HUES48 (cell line): ENCODE results near the gene TSPAN5.

Experiments
- H3K27ac ChIP-seq: one replicate; pipeline ENCODE4 v1.7.0; 2013; ENCODE audit warnings: low read depth, low read length, inconsistent platforms
- H3K27me3 ChIP-seq: 2 replicates; pipeline ENCODE4 v1.6.1; 2013; ENCODE audit warnings: mild to moderate bottlenecking, low read length; ENCODE audit not compliant: control insufficient read depth, insufficient read depth
- H3K36me3 ChIP-seq: 2 replicates; pipeline ENCODE4 v1.6.1; 2013; ENCODE audit warnings: low read length; ENCODE audit not compliant: control insufficient read depth, insufficient read depth
- H3K4me1 ChIP-seq: 2 replicates; pipeline ENCODE4 v1.6.1; 2013; ENCODE audit warnings: mild to moderate bottlenecking, low read length; ENCODE audit not compliant: control insufficient read depth, insufficient read depth
- H3K4me3 ChIP-seq: 2 replicates; pipeline ENCODE4 v1.5.1; 2013; ENCODE audit warnings: mild to moderate bottlenecking, low read depth, low read length
- H3K9ac ChIP-seq: 2 replicates; pipeline ENCODE4 v1.6.1; 2013; ENCODE audit warnings: mild to moderate bottlenecking, low read depth, low read length, moderate library complexity
- H3K9me3 ChIP-seq: 2 replicates; pipeline ENCODE4 v1.6.1; 2013; ENCODE audit warnings: low read length; ENCODE audit not compliant: control insufficient read depth, insufficient read depth

TSPAN5 gene

DNA sequence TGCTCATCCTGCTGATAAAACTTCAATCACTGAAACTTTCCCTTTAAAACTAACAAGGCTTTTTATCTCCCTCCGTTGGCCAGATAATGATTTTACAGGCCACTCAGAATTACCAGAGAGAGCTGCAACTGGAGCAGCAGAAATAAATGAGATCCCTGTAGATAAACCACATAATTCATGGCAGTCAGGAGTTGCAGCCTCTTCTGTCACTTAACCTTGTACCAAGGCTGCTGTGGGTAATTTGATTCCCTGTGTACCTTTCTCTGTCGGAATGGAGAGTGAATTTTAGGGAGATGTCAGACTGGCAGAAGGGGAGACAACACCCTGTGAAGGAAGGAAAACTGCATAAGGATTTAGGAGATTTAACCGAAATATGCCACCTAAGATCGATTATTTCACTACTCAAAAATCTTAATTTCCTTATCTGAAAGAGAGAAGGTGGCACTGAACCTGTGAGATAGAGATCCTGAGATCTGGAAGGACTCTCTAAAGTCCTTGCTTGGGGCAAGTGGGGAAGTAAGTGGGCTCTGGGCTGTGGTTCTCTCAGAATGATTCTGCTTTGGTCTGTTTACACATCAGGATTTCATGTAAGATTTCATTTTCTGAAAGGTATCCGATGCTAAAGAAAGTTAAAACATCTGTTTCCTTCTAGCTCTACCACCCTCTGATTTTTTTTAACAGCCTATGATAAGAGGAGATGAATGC is 14.3 kb upstream of the TSPAN5 start:
- Histone ChIP-seq H3K9ac (no peak overlapping the region), H3K27me3 (no peaks in the 10 kb centered on the region)

DNA sequence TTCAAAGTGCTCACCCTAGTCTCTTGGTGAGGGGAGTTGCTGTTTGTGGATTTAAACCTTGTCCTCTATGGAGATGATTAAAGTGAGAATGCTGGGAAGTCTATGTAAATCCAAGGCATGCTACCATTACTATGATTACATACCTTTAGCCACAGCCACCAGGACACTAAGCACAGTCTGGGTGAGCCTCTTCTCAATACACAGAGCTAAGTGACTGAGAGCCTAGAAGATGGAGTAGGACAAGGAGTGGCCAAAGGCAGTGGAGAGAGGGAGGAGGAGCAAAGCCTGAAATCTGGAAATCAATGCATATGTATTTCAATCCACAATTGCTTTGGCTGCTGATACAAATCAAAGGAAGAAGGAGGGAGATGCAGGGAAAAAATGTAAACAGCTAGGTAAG is 12.7 kb upstream of the TSPAN5 start:
- no peak overlapping the region for H3K27ac ChIP-seq

More for the DNA sequence above, 14.3 kb upstream of the TSPAN5 start:
- H3K9me3 ChIP-seq, result no peaks in the 10 kb centered on the region
- H3K4me1 ChIP-seq, result peaks cover 7% of the 10 kb centered on the region
- no peaks in the 10 kb centered on the region for H3K36me3 ChIP-seq
- H3K4me3 ChIP-seq, result no peak overlapping the region
- H3K27ac ChIP-seq, result no peak overlapping the region

DNA sequence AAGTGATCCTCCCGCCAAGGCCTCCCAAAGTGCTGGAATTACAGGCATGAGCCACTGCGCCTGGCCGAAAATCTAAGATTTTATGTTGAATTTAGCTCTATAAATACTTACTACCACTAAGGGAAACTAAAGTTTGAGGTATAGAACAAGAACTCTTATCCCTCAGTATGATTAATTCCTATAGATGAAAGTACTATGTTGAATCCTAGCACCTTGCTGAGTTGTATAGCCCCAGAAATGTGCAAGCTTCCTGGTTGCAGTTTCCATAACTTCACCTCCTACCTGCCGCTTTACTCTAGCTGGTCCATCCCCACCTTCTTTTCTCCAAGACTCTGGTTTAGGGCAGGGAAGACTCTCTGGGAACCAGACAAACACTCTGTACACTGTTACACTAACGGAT is 11.8 kb upstream of the TSPAN5 start:
- Histone ChIP-seq H3K4me1 (peaks cover 7% of the 10 kb centered on the region), H3K4me3 (no peak overlapping the region), H3K27ac (no peak overlapping the region), H3K9ac (no peak overlapping the region), H3K36me3 (no peaks in the 10 kb centered on the region), H3K9me3 (peaks cover 6% of the 10 kb centered on the region), H3K27me3 (no peaks in the 10 kb centered on the region)

More for the DNA sequence above, 12.7 kb upstream of the TSPAN5 start:
- no peaks in the 10 kb centered on the region for H3K27me3 ChIP-seq
- H3K36me3 ChIP-seq, result no peaks in the 10 kb centered on the region
- no peak overlapping the region for H3K4me3 ChIP-seq
- H3K9me3 ChIP-seq, result no peaks in the 10 kb centered on the region
- H3K4me1 ChIP-seq, result peaks cover 7% of the 10 kb centered on the region
- no peak overlapping the region for H3K9ac ChIP-seq

GRCh38 chr4:98669577-98669976 is 11.2 kb upstream of the TSPAN5 start:
- peaks cover 12% of the 10 kb centered on the region for H3K9me3 ChIP-seq
- no peaks in the 10 kb centered on the region for H3K27me3 ChIP-seq
- no peak overlapping the region for H3K9ac ChIP-seq
- H3K36me3 ChIP-seq, result no peaks in the 10 kb centered on the region
- no peak overlapping the region for H3K4me3 ChIP-seq
- H3K4me1 ChIP-seq, result peaks cover 7% of the 10 kb centered on the region
- H3K27ac ChIP-seq, result no peak overlapping the region

DNA sequence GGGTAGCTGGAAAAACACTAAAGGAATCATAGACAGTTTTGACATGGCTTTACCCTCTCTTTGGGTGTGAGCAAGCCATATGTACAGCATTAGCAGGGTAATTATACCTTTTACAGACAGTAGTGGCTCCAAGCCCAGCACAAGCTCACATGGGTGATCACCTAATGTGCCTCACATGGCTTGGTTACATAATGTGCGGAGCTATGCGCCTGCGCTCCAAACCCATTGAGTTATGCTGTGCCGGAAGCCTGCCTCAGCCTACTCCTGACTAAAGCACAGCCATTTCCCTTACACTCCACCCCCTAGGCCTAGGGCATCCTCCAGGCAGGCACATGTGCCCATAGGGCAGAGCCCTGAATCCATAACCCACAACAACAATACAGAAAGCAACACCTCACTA is 6.5 kb upstream of the TSPAN5 start:
- Histone ChIP-seq H3K9me3 (peaks cover 15% of the 10 kb centered on the region), H3K27me3 (peaks cover 13% of the 10 kb centered on the region), H3K4me1 (peaks cover 34% of the 10 kb centered on the region)

GRCh38 chr4:98663226-98664006 is 5.0 kb upstream of the TSPAN5 start:
- peaks cover 23% of the 10 kb centered on the region for H3K27me3 ChIP-seq
- peaks cover 15% of the 10 kb centered on the region for H3K9me3 ChIP-seq
- H3K27ac ChIP-seq, result peak overlapping the region; percentile 55
- H3K4me3 ChIP-seq, result no peak overlapping the region
- H3K36me3 ChIP-seq, result no peaks in the 10 kb centered on the region
- no peak overlapping the region for H3K9ac ChIP-seq
- peaks cover 42% of the 10 kb centered on the region for H3K4me1 ChIP-seq

More for the DNA sequence above, 6.5 kb upstream of the TSPAN5 start:
- Histone ChIP-seq H3K4me3 (no peak overlapping the region), H3K9ac (no peak overlapping the region), H3K27ac (no peak overlapping the region), H3K36me3 (no peaks in the 10 kb centered on the region)

- H3K9ac ChIP-seq, result no peak overlapping the region
- H3K4me1 ChIP-seq, result peaks cover 42% of the 10 kb centered on the region
- H3K27me3 ChIP-seq, result peaks cover 28% of the 10 kb centered on the region
- H3K9me3 ChIP-seq, result peaks cover 15% of the 10 kb centered on the region
- H3K27ac ChIP-seq, result peak overlapping the region; percentile 59
- H3K4me3 ChIP-seq, result peak overlapping the region; percentile 25; the same call in 1 of the 2 replicates
- H3K36me3 ChIP-seq, result no peaks in the 10 kb centered on the region
Measured at GRCh38 chr4:98662626-98663225, 4.3 kb upstream of the TSPAN5 start.

DNA sequence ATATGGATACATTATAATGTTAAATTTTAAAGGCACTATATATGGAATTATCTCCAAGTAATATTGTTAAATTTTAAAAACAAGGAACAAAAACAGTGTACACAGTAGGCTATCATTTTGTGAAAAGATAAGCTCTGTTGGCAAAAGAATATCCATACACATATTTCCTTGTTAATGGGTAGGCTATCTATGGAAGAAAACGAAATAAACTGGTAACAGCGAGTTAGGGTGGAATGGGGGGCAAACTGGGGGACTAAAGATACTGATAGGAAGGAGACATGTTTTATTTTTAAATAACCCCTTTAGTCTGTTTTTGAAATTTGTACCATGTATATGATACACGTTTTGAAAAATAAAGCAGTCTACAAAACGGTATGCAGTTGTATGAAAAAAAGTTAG is 3.6 kb upstream of the TSPAN5 start:
- H3K9me3 ChIP-seq, result peaks cover 15% of the 10 kb centered on the region
- no peaks in the 10 kb centered on the region for H3K36me3 ChIP-seq
- no peak overlapping the region for H3K4me3 ChIP-seq
- H3K9ac ChIP-seq, result no peak overlapping the region
- peaks cover 35% of the 10 kb centered on the region for H3K27me3 ChIP-seq
- H3K27ac ChIP-seq, result no peak overlapping the region
- peaks cover 42% of the 10 kb centered on the region for H3K4me1 ChIP-seq

DNA sequence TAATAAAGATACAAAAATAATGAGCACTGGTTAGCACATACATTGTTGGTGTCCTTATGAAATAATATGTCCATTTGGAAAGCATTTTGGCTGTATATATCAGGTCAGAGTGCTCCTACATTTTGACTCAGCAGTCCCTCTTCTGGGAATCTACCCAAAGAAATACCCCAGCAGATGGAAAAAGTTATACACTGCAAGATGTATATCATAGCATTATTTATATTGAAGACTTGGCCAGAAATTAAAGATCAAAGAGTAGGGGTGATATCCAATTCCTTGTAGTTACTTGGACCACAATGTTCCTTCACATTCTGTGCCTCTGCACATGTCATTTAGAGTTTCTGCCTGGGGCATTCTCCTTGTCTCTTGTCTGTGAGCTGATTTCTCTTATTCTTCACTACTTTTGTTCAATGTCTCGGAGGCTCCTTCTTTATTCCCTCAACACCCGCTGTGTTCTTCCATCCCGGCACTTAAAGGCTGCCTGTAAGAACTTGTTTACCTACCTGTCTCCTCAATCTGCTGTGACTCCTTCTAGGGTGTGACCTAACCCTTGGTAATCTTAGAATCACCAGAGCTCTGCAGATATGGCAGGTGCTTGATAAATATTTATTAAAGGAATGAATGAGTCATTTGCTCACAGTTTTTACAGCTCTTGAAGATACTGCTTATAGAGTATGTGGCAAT is 3.1 kb upstream of the TSPAN5 start:
- Histone ChIP-seq H3K36me3 (no peaks in the 10 kb centered on the region), H3K27ac (peak overlapping the region; percentile 55), H3K9ac (no peak overlapping the region), H3K9me3 (peaks cover 15% of the 10 kb centered on the region), H3K27me3 (peaks cover 40% of the 10 kb centered on the region), H3K4me1 (peaks cover 43% of the 10 kb centered on the region), H3K4me3 (no peak overlapping the region; the same call in 1 of the 2 replicates)

DNA sequence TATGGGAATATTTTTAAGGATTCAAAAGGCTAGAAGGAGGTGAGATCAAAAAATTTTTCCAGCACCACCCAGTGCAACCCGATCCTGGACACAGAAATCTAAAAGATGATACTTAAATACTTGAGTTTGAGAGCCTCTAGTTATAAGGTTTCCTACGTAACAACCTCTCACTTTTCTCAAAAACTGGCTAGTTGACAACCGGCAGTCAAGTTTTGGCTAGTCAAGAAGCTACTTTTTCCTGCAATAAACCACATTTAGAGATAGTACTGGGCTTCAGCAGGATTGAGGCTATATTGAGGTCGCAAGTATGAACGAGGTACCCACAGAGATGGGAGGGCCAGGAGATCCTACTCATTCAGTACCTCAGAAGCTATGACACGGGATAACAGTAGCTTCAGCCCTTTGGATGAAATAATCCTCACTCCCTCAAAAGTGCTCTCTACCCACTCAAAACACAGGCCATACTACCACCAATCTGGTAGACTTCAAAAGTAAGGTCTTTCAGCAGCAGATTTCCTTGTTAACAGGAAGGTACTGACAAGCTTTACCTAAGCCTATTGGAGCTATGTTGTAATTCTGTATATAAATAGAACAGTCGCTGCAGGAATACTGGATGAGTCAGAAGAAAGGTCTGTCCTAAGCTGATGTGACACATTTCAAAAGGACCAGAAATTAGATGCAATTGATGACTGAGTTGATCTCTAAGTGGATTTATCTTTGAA is 1.5 kb upstream of the TSPAN5 start:
- peaks cover 51% of the 10 kb centered on the region for H3K4me1 ChIP-seq
- H3K27ac ChIP-seq, result no peak overlapping the region
- peaks cover 6% of the 10 kb centered on the region for H3K9me3 ChIP-seq
- peaks cover 46% of the 10 kb centered on the region for H3K27me3 ChIP-seq
- peak overlapping the region; percentile 88 for H3K4me3 ChIP-seq
- no peaks in the 10 kb centered on the region for H3K36me3 ChIP-seq
- H3K9ac ChIP-seq, result no peak overlapping the region
